Aorta (tissue), 5 donors: ENCODE measurements around the gene ARFIP1. TPM values are rescaled to one million over a fixed set of nuclear protein-coding genes. Genes with fewer than 3 reads are reported as not detected.

Source experiments
- ATAC-seq: fragments of 200-7000 bp; cut with Tn5 transposase; one replicate; pipeline ENCODE4 v1.9.1; 2022; ENCODE audit warnings: moderate library complexity; ENCODE audit not compliant: low FRiP score
- DNase-seq, 2 donors: peaks; one replicate each; pipeline ENCODE4 v3.0.0-alpha.2; 2020
- H3K27ac ChIP-seq, 2 donors: one replicate each; pipeline ENCODE4 v1.5.1; 2013; ENCODE audit warnings: low read length in 2 of 2, mild to moderate bottlenecking in 2 of 2, moderate library complexity in 2 of 2, control low read depth in 1 of 2, inconsistent platforms in 1 of 2, low read depth in 1 of 2
- H3K27me3 ChIP-seq, 2 donors: one replicate each; pipeline ENCODE4 v1.6.1; 2013; ENCODE audit warnings: control low read depth in 1 of 2, low read length in 1 of 2, mild to moderate bottlenecking in 1 of 2, moderate library complexity in 1 of 2; ENCODE audit not compliant: insufficient read depth in 2 of 2, control insufficient read depth in 1 of 2
- H3K36me3 ChIP-seq, 2 donors: one replicate each; pipeline ENCODE4 v1.6.1; 2013; ENCODE audit warnings: control low read depth in 1 of 2, low read length in 1 of 2, mild to moderate bottlenecking in 1 of 2; ENCODE audit not compliant: insufficient read depth in 2 of 2, control insufficient read depth in 1 of 2
- H3K4me1 ChIP-seq, 2 donors: one replicate each; pipeline ENCODE4 v1.6.1; 2013; ENCODE audit warnings: low read length in 2 of 2, control low read depth in 1 of 2, mild to moderate bottlenecking in 1 of 2, moderate library complexity in 1 of 2; ENCODE audit not compliant: insufficient read depth in 2 of 2, control insufficient read depth in 1 of 2
- H3K4me3 ChIP-seq, 2 donors: one replicate each; pipeline ENCODE4 v1.5.1; 2013; ENCODE audit warnings: low read length in 2 of 2, control low read depth in 1 of 2, mild to moderate bottlenecking in 1 of 2
- H3K9me3 ChIP-seq: one replicate; pipeline ENCODE4 v1.6.1; 2013; ENCODE audit warnings: mild to moderate bottlenecking, low read length; ENCODE audit not compliant: control insufficient read depth
- WGBS, 2 donors: extraction: QIAGEN DNeasy Blood & Tissue Kit; methylation state at CpG; one replicate each; pipeline ENCODE4 v1.1.7; 2013; 5-methylcytosine and 5-hydroxymethylcytosine counted together
- intact Hi-C, 2 donors: fragments of 100-400 bp; cut with DNase I; formaldehyde crosslinking; loops; one replicate each; pipeline versions ENCODE4 v1.14.2 to v1.15.0; 2022
- polyA plus RNA-seq, 2 donors: library from polyadenylated mRNA; stranded (reverse); fragments of 200-250 nt; gene quantifications; one replicate each; pipeline ENCODE4 v1.2.3, GENCODE V29; 2013
- total RNA-seq, 2 donors: library from RNA; stranded (reverse); fragmentation: NEBNext Ultra II Directional; extraction: Animal tissue kit (Norgen Biotek cat#: 25700); gene quantifications; one replicate each; pipeline ENCODE4 v1.2.1, GENCODE V29; 2021
- donor health status: healthy with polysubstance abuse.
- donor health status: Bipolar disorder and iron deficiency.
- donor health status: DM: no; HTN: no; CAD: no.
- donor health status: DM: no; HTN: no; CAD: no.
- donor health status: DM: yes; HTN: yes; CAD: no.

ARFIP1 gene
- total and polyA plus RNA-seq, 4 donors, result 16.5 to 30.4 (median 28.4) TPM

DNA sequence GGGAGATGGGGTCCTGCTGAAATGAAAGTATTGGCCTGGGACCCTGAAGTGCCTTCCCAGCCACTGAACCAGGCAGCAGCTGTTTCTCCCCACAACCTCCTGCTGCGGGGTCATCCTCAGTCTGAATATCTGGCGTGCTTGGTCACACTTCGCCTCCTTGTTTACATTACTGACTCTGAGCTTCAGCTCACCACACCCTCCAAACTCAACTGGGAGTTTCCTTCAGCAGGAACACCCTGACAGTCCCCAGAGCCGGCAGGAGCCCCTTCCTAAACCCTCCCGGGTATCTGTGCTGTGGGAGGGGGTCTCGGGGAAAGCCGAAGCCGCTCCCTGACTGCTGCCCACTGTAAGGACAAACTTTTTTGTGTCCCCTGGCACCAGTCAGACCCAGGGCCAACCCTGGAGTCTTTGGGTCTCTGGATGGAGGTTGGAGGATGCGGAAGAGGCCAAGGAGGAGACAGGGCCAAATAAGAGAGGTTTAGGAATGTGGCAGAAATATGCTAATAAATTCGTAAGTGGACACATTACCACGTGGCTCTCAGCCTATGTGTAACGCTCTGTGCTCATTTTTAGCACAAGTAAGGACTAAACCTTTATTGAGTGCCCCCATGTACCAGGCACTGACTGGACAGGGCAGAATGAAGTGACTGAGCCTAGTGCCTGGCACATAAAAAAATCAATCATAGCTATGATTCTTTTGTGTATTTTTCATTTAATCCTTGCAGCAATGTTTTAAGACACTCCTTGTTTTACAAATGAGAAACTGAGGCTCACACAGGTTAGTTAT, 177.1 kb downstream of the ARFIP1 start:
- Histone ChIP-seq H3K4me1 (no peaks in the 10 kb centered on the region), H3K27ac (no peak overlapping the region), H3K9me3 (no peaks in the 10 kb centered on the region), H3K4me3 (no peak overlapping the region), H3K27me3 (peaks cover 0 to 2% of the 10 kb centered on the region in 2 donors), H3K36me3 (no peaks in the 10 kb centered on the region)
- ATAC-seq (peak; percentile 47), DNase-seq (no peak)
- WGBS, 2 donors, result 76 to 80% methylated on average over 12 of the region's 12 CpGs
- intact Hi-C loops, result no loop called here

DNA sequence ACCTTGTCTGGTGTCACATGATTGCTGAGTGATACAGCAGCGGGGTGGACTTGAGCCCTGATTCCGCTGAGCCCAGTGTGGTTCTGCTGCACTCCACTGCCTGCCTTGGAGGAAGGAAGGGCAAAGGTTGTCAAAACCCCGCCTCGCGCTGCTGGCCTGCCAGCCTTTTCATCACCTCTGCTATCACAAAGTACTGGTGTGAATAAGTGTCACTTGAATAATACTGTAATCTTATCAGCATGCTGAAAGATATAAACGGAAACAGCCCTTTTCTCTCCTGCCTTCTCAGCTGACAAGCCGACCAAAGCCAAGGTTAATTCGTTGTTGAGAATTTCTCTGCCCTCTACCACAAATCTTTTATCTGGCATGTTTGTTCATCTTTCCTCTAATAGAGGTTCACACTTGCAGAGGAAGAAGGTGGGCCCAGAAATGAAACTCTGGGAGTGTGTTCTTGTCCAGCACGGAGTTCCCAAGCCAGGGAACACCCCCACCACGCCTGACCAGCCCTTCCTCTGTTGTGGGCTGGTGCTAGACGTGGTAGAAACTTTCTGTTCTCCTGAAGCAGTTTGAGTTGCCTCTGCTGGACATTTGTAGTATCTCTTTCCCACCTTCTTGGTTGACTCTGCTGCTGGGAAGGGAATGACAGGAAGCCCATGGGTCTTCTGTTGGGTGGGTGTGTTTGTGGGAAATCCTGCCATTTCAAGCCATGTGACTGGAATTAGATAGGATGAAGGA, 177.8 kb downstream of the ARFIP1 start:
- no peaks in the 10 kb centered on the region for H3K4me1 ChIP-seq
- DNase-seq (no peak), ATAC-seq (peak; percentile 67)
- no peaks in the 10 kb centered on the region for H3K9me3 ChIP-seq
- H3K27ac ChIP-seq, result no peak overlapping the region
- no peaks in the 10 kb centered on the region for H3K36me3 ChIP-seq
- peaks cover 0 to 2% of the 10 kb centered on the region in 2 donors for H3K27me3 ChIP-seq
- intact Hi-C loops, result no loop called here
- no peak overlapping the region for H3K4me3 ChIP-seq
- WGBS, 2 donors, result 40 to 51% methylated on average over 11 of the region's 11 CpGs

DNA sequence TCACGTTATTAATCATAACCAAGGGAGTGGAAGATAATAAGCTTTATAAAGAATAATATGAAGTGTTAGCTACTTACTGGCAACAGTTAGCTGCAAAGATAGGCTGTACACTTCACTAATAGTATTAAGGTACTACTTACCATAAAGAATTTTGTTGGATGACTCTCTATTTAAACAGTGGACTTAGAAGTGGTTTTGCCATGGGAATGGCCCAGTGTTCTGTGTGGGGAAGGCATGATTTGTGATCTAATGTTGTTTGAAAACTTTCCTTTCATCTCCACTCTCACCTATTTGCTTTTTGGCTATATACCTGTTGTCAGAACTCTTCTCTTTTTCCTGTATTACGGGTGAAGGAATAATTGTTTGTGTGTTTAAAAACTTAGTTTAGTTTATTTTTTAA, 179.3 kb downstream of the ARFIP1 start:
- 91 to 92% methylated on average over 2 of the region's 2 CpGs for WGBS, 2 donors
- ATAC-seq (no peak), DNase-seq (no peak)
- intact Hi-C loops, result no loop called here
- H3K9me3 ChIP-seq, result no peaks in the 10 kb centered on the region
- H3K27me3 ChIP-seq, result peaks cover 0 to 2% of the 10 kb centered on the region in 2 donors
- no peaks in the 10 kb centered on the region for H3K4me1 ChIP-seq
- H3K4me3 ChIP-seq, result no peak overlapping the region
- H3K36me3 ChIP-seq, result no peaks in the 10 kb centered on the region
- H3K27ac ChIP-seq, result no peak overlapping the region

DNA sequence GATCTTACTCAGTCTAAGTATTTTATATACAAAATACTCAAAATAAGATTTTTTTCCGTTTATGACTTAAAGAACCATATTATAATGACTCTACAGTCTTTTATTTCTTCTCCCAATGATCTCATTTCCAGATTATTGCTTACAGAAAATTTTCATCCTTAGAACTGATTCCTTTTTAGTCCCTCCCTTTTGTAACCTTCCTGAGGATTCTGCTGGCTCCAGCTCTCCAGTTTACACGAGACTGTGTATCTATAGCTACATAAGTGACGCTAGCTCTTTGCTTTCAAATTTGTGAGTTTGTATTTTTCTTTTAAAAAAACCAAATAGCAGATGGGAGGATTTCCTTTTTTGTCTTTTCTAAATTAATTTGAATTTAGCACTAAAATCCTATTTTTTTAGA, 180.3 kb downstream of the ARFIP1 start:
- peaks cover 0 to 2% of the 10 kb centered on the region in 2 donors for H3K27me3 ChIP-seq
- 91 to 97% methylated on average over 3 of the region's 3 CpGs for WGBS, 2 donors
- ATAC-seq (no peak), DNase-seq (no peak)
- H3K4me1 ChIP-seq, result no peaks in the 10 kb centered on the region
- H3K27ac ChIP-seq, result no peak overlapping the region
- H3K4me3 ChIP-seq, result no peak overlapping the region
- no peaks in the 10 kb centered on the region for H3K9me3 ChIP-seq
- intact Hi-C loops, result no loop called here
- no peaks in the 10 kb centered on the region for H3K36me3 ChIP-seq

DNA sequence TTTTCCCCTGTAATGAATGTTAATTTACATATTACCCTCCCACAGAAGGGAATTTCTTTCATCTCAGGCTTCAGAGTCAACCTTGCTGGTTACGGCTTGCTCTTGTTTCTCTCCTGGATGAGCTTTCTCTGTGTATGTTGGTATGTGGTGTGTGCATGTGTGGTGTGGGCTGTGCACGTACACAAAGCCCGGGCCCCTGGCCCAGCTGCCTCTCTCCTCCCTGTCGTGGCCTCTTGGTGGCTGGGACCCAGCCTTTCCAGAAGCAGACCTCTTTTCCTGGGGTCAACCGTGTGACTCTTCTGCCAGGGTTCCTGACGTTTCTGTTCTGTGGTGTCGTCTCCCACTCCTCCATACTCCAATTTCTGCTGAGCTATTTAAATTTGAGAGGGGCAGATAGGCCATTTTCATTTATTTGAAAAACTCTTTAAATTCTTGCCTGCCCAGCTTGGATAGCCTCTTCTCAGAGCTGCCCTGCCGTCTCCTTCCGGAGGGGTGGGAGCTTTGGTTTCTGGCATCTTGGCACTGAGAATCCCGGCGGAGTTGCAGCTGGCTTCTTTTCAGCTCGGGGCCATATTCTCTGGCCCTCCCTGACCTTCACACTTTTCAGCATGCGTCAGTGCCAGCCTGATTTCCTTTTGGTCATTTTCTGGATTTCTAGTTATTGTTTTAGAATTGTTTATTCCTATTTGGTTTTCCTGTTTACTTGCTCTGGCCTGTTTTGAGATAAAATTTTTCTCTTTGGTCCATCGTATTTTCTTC, 181.4 kb downstream of the ARFIP1 start:
- ATAC-seq, result no peak
- no peaks in the 10 kb centered on the region for H3K36me3 ChIP-seq
- H3K27ac ChIP-seq, result no peak overlapping the region
- intact Hi-C loops, result no loop called here
- no peak overlapping the region for H3K4me3 ChIP-seq
- H3K9me3 ChIP-seq, result no peaks in the 10 kb centered on the region
- 56 to 61% methylated on average over 14 of the region's 14 CpGs for WGBS, 2 donors
- peaks cover 0 to 2% of the 10 kb centered on the region in 2 donors for H3K27me3 ChIP-seq
- no peak for DNase-seq
- no peaks in the 10 kb centered on the region for H3K4me1 ChIP-seq

DNA sequence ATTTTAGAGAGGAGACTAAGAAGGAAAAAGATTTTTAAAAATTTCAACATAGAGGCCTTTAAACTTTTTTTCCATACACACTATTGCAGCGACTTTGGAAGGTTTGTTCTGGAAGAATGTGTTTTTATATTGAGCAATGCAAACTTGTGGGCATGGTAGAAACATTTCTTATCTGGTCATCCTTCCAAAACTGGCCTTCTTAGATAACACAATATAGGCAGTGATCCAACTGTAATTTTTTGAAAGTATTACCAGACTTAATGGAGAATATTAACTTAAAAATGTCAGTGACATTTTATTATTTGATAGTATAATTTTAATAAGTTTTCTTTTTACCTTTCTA, 182.0 kb downstream of the ARFIP1 start:
- Histone ChIP-seq H3K4me1 (no peaks in the 10 kb centered on the region), H3K9me3 (no peaks in the 10 kb centered on the region), H3K36me3 (no peaks in the 10 kb centered on the region), H3K4me3 (no peak overlapping the region), H3K27ac (no peak overlapping the region), H3K27me3 (peaks cover 0 to 2% of the 10 kb centered on the region in 2 donors)
- 30 to 44% methylated on average over 1 of the region's 1 CpG for WGBS, 2 donors
- DNase-seq (no peak), ATAC-seq (no peak)
- intact Hi-C loops, result no loop called here

Other genes with a start within 250 kb of the ARFIP1 start
- gene FBXW7, start 243.9 kb upstream of the ARFIP1 start, total RNA-seq, result 10 to 100 TPM; 56.3 to 62.7 TPM
- 1 to 10 TPM; 6.5 to 8.7 TPM for gene FBXW7, start 243.9 kb upstream of the ARFIP1 start, polyA plus RNA-seq
- gene TMEM154, start 100.0 kb upstream of the ARFIP1 start, total RNA-seq, result 1 to 10 TPM; 5.1 to 5.4 TPM
- gene TMEM154, start 100.0 kb upstream of the ARFIP1 start, polyA plus RNA-seq, result under 1 TPM; under 0.01 to 0.13 TPM
- gene TIGD4, start 224 bp upstream of the ARFIP1 start, total RNA-seq, result under 1 TPM; 0.30 to 0.32 TPM
- not detected for gene TIGD4, start 224 bp upstream of the ARFIP1 start, polyA plus RNA-seq
- 1 to 10 TPM in 1 of 2 donors, under 1 TPM in 1; 0.88 to 3.0 TPM for gene FHDC1, start 156.4 kb downstream of the ARFIP1 start, total RNA-seq
- 1 to 10 TPM in 1 of 2 donors, under 1 TPM in 1; 0.20 to 1.4 TPM for gene FHDC1, start 156.4 kb downstream of the ARFIP1 start, polyA plus RNA-seq